Upper lobe of left lung (tissue), 4 donors: ENCODE results near the gene CLEC16A.

ENCODE experiments used
- POLR2AphosphoS5 ChIP-seq, 2 donors: sonication (generic); formaldehyde crosslinking; IDR thresholded peaks; one replicate each; pipeline ENCODE4 v1.5.1; 2017; ENCODE audit warnings: antibody characterized with exemption in 2 of 2
- TF ChIP-seq, protein P1 (sequence below), 6 experiments: fragments of 450-650 bp in 4 of 6; fragments of 200-600 bp in 2 of 6; sonication (generic) in 2 of 6; IDR thresholded peaks; one replicate each; pipeline ENCODE4 v1.5.1; 2016 to 2019; ENCODE audit warnings: antibody characterized with exemption in 6 of 6

- TF ChIP-seq, protein P1, sequence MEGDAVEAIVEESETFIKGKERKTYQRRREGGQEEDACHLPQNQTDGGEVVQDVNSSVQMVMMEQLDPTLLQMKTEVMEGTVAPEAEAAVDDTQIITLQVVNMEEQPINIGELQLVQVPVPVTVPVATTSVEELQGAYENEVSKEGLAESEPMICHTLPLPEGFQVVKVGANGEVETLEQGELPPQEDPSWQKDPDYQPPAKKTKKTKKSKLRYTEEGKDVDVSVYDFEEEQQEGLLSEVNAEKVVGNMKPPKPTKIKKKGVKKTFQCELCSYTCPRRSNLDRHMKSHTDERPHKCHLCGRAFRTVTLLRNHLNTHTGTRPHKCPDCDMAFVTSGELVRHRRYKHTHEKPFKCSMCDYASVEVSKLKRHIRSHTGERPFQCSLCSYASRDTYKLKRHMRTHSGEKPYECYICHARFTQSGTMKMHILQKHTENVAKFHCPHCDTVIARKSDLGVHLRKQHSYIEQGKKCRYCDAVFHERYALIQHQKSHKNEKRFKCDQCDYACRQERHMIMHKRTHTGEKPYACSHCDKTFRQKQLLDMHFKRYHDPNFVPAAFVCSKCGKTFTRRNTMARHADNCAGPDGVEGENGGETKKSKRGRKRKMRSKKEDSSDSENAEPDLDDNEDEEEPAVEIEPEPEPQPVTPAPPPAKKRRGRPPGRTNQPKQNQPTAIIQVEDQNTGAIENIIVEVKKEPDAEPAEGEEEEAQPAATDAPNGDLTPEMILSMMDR (IDR thresholded peaks at IDR 0.05), result no peak
- TF ChIP-seq POLR2AphosphoS5 (IDR thresholded peaks at IDR 0.05), result no peak
These were observed 258.1 kb downstream of the CLEC16A start for GRCh38 chr16:11202260-11203091.
